Esophagus (tissue), 2 donors: Measurements from ENCODE around the gene IMMP2L. TPM values are rescaled to one million over a fixed set of nuclear protein-coding genes. Genes with fewer than 3 reads are reported as not detected.

Experiments used
- H3K27ac ChIP-seq, 2 donors: one replicate each; pipeline ENCODE4 v1.5.1; 2013; ENCODE audit warnings: low read depth in 2 of 2, mild to moderate bottlenecking in 2 of 2, inconsistent platforms in 1 of 2, low read length in 1 of 2, moderate library complexity in 1 of 2
- H3K27me3 ChIP-seq, 2 donors: one replicate each; pipeline ENCODE4 v1.6.1; 2013; ENCODE audit warnings: low read length in 2 of 2, control low read depth in 1 of 2, mild to moderate bottlenecking in 1 of 2; ENCODE audit not compliant: insufficient read depth in 2 of 2, control insufficient read depth in 1 of 2
- H3K36me3 ChIP-seq, 2 donors: one replicate each; pipeline ENCODE4 v1.6.1; 2013; ENCODE audit warnings: low read length in 1 of 2; ENCODE audit not compliant: control insufficient read depth in 2 of 2, insufficient read depth in 2 of 2
- H3K4me1 ChIP-seq, 2 donors: one replicate each; pipeline ENCODE4 v1.6.1; 2013; ENCODE audit warnings: low read length in 1 of 2; ENCODE audit not compliant: control insufficient read depth in 2 of 2, insufficient read depth in 2 of 2
- H3K4me3 ChIP-seq, 2 donors: one replicate each; pipeline ENCODE4 v1.5.1; 2013; ENCODE audit warnings: low read length in 2 of 2, mild to moderate bottlenecking in 2 of 2, low read depth in 1 of 2, moderate library complexity in 1 of 2
- H3K9me3 ChIP-seq, 2 donors: one replicate each; pipeline ENCODE4 v1.6.1; 2013; ENCODE audit warnings: mild to moderate bottlenecking in 2 of 2, low read depth in 1 of 2, low read length in 1 of 2, moderate library complexity in 1 of 2; ENCODE audit not compliant: control insufficient read depth in 2 of 2, insufficient read depth in 1 of 2
- WGBS, 2 donors: extraction: QIAGEN DNeasy Blood & Tissue Kit; methylation state at CpG; one replicate each; pipeline ENCODE4 v1.1.7; 2013; 5-methylcytosine and 5-hydroxymethylcytosine counted together
- polyA plus RNA-seq, 2 donors: library from polyadenylated mRNA; stranded (reverse); fragments of 200-250 nt; gene quantifications; one replicate each; pipeline ENCODE4 v1.2.3, GENCODE V29; 2013
- donor health status: healthy with polysubstance abuse.
- donor health status: Bipolar disorder and iron deficiency.

IMMP2L gene
- polyA plus RNA-seq, 2 donors, result 6.5 to 14.5 TPM

- no peak overlapping the region for H3K4me3 ChIP-seq
- WGBS, 2 donors, result 93 to 94% methylated on average over 1 of the region's 1 CpG
- no peaks in the 10 kb centered on the region for H3K27me3 ChIP-seq
- H3K36me3 ChIP-seq, result no peaks in the 10 kb centered on the region
- H3K9me3 ChIP-seq, result no peaks in the 10 kb centered on the region
- H3K4me1 ChIP-seq, result no peaks in the 10 kb centered on the region
- no peak overlapping the region for H3K27ac ChIP-seq
Observed at GRCh38 chr7:111180338-111180737, 382.0 kb downstream of the IMMP2L start.

GRCh38 chr7:111175908-111176441 lies 386.3 kb downstream of the IMMP2L start:
- Histone ChIP-seq H3K27ac (no peak overlapping the region), H3K27me3 (no peaks in the 10 kb centered on the region), H3K36me3 (no peaks in the 10 kb centered on the region), H3K4me1 (no peaks in the 10 kb centered on the region), H3K4me3 (no peak overlapping the region), H3K9me3 (no peaks in the 10 kb centered on the region)
- WGBS, 2 donors, result 89 to 94% methylated on average over 2 of the region's 2 CpGs

- Histone ChIP-seq H3K27me3 (no peaks in the 10 kb centered on the region), H3K4me3 (no peak overlapping the region), H3K36me3 (no peaks in the 10 kb centered on the region), H3K27ac (no peak overlapping the region), H3K4me1 (no peaks in the 10 kb centered on the region), H3K9me3 (no peaks in the 10 kb centered on the region)
- 63 to 68% methylated on average over 3 of the region's 3 CpGs for WGBS, 2 donors
Observed at GRCh38 chr7:111174510-111174909, 387.8 kb downstream of the IMMP2L start.

DNA sequence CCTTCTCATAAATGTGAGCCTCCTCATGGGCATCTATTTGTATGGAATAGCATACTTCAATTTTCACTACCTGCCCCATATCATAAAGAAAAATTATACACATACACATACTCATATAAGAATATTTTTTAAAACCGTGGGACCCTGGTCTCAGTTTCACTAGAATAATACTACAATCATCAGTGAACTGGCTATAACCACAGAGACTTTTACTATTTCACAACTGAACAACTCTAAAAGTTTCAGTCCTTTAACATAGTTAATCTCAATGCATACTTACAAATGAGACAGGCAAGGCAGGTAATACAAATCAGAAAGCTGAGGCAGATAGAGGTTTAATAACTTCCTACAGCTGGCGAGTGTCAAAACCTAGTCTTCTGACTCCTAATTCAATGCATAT lies 388.3 kb downstream of the IMMP2L start:
- no peaks in the 10 kb centered on the region for H3K9me3 ChIP-seq
- H3K27ac ChIP-seq, result no peak overlapping the region
- H3K36me3 ChIP-seq, result no peaks in the 10 kb centered on the region
- WGBS, 2 donors, result 81 to 82% methylated on average over 2 of the region's 2 CpGs
- H3K4me1 ChIP-seq, result no peaks in the 10 kb centered on the region
- no peaks in the 10 kb centered on the region for H3K27me3 ChIP-seq
- no peak overlapping the region for H3K4me3 ChIP-seq

- no peak overlapping the region for H3K27ac ChIP-seq
- 89 to 90% methylated on average over 2 of the region's 2 CpGs for WGBS, 2 donors
Observed at GRCh38 chr7:111173528-111173927, 388.8 kb downstream of the IMMP2L start.

GRCh38 chr7:111172564-111173257 lies 389.6 kb downstream of the IMMP2L start:
- Histone ChIP-seq H3K27ac (no peak overlapping the region), H3K4me3 (no peak overlapping the region), H3K27me3 (no peaks in the 10 kb centered on the region), H3K36me3 (no peaks in the 10 kb centered on the region), H3K4me1 (no peaks in the 10 kb centered on the region), H3K9me3 (no peaks in the 10 kb centered on the region)
- 92 to 97% methylated on average over 2 of the region's 2 CpGs for WGBS, 2 donors

More at GRCh38 chr7:111173528-111173927, 388.8 kb downstream of the IMMP2L start:
- Histone ChIP-seq H3K36me3 (no peaks in the 10 kb centered on the region), H3K4me1 (no peaks in the 10 kb centered on the region), H3K9me3 (no peaks in the 10 kb centered on the region), H3K4me3 (no peak overlapping the region), H3K27me3 (no peaks in the 10 kb centered on the region)

GRCh38 chr7:111168182-111168581 lies 394.1 kb downstream of the IMMP2L start:
- no peaks in the 10 kb centered on the region for H3K36me3 ChIP-seq
- H3K4me3 ChIP-seq, result no peak overlapping the region
- H3K4me1 ChIP-seq, result no peaks in the 10 kb centered on the region
- no peaks in the 10 kb centered on the region for H3K27me3 ChIP-seq
- WGBS, 2 donors, result 51 to 54% methylated on average over 2 of the region's 2 CpGs
- H3K27ac ChIP-seq, result no peak overlapping the region
- no peaks in the 10 kb centered on the region for H3K9me3 ChIP-seq

DNA sequence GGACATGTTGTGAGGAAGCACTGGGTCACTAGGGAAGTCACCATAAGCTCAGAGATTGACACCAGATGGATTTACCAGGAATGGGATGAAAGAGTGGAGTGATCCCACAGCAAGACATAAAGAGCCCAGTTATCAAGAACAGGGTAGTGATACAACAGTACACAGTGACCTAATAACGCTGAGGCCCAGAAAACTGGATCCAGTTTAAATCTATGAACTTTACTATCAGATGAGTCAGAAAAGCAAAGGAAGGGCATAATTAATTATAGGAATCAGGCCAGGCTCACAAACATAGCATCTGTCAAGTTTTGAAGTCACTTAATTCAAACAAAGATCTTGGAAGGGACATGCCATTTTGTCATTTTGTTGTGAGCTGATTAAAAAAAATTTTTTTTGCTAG lies 397.9 kb downstream of the IMMP2L start:
- 96 to 100% methylated on average over 1 of the region's 1 CpG for WGBS, 2 donors
- Histone ChIP-seq H3K27ac (no peak overlapping the region), H3K36me3 (no peaks in the 10 kb centered on the region), H3K27me3 (no peaks in the 10 kb centered on the region), H3K4me1 (no peaks in the 10 kb centered on the region), H3K4me3 (no peak overlapping the region), H3K9me3 (no peaks in the 10 kb centered on the region)

- Histone ChIP-seq H3K27ac (no peak overlapping the region), H3K9me3 (no peaks in the 10 kb centered on the region), H3K4me3 (no peak overlapping the region), H3K27me3 (no peaks in the 10 kb centered on the region), H3K4me1 (no peaks in the 10 kb centered on the region), H3K36me3 (no peaks in the 10 kb centered on the region)
- 94 to 95% methylated on average over 3 of the region's 3 CpGs for WGBS, 2 donors
Observed at GRCh38 chr7:111162692-111163091, 399.6 kb downstream of the IMMP2L start.

- Histone ChIP-seq H3K27ac (no peak overlapping the region), H3K4me3 (no peak overlapping the region), H3K4me1 (no peaks in the 10 kb centered on the region), H3K27me3 (no peaks in the 10 kb centered on the region), H3K9me3 (no peaks in the 10 kb centered on the region), H3K36me3 (no peaks in the 10 kb centered on the region)
Observed at GRCh38 chr7:111160297-111160696, 402.0 kb downstream of the IMMP2L start.
